Neutrophil (primary cell): ENCODE measurements around the gene RPUSD1.

ENCODE experiments used
- H3K27ac ChIP-seq: fragments of 200-600 bp; sonication (generic); 2 replicates; pipeline ENCODE4 v1.5.1; 2016; ENCODE audit warnings: mild to moderate bottlenecking, moderate library complexity
- H3K27me3 ChIP-seq: fragments of 200-600 bp; sonication (generic); 2 replicates; pipeline ENCODE4 v1.6.0; 2016; ENCODE audit warnings: mild to moderate bottlenecking
- H3K36me3 ChIP-seq: fragments of 200-600 bp; sonication (generic); 2 replicates; pipeline ENCODE4 v1.5.1; 2017
- H3K4me1 ChIP-seq, 2 experiments: fragments of 200-600 bp in 1 of 2; sonication (generic) in 1 of 2; 1 replicate in 1 of 2; 2 replicates in 1 of 2; pipeline versions ENCODE4 v1.5.1 to v1.6.1; 2013 to 2016; ENCODE audit warnings: low read depth in 1 of 2, low read length in 1 of 2, mild to moderate bottlenecking in 1 of 2, moderate library complexity in 1 of 2; ENCODE audit not compliant: control insufficient read depth in 1 of 2, insufficient read depth in 1 of 2
- H3K4me3 ChIP-seq, 2 experiments: fragments of 200-600 bp in 1 of 2; sonication (generic) in 1 of 2; 1 replicate in 1 of 2; 2 replicates in 1 of 2; pipeline ENCODE4 v1.5.1; 2013 to 2016; ENCODE audit warnings: low read depth in 1 of 2, low read length in 1 of 2, mild to moderate bottlenecking in 1 of 2, moderate library complexity in 1 of 2
- H3K9me3 ChIP-seq: fragments of 200-600 bp; sonication (generic); 2 replicates; pipeline ENCODE4 v1.5.1; 2016
- CTCF ChIP-seq: fragments of 200-600 bp; sonication (generic); IDR thresholded peaks from 2 replicates; pipeline ENCODE4 v1.5.1; 2016; ENCODE audit warnings: antibody characterized with exemption

The RPUSD1 gene

GRCh38 chr16:770411-770810 is 17.8 kb downstream of the RPUSD1 start:
- no peak for TF ChIP-seq CTCF
- Histone ChIP-seq H3K4me1 (no peaks in the 10 kb centered on the region), H3K27me3 (peaks cover 16% of the 10 kb centered on the region), H3K4me3 (no peak overlapping the region), H3K36me3 (no peaks in the 10 kb centered on the region), H3K27ac (no peak overlapping the region), H3K9me3 (no peaks in the 10 kb centered on the region)

DNA sequence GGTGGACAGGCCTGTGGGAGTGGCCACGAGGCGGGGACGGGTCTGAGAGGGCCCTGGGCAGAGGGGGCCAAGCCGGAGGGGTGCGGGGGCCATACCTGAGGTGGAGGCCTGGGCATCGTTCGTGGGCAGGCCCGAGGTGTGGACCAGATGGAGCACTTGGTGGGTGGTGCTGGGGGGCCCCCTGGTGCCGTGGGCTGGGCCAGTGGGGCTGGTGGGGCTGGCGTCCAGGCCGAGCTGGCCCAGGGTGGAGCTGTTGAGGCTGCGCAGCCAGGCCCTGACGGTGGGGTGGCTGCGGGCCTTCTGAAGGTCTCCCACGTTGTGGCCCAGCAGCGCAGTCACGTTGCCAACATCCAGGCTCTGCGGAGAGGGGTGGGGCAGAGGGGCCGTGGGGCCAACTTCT is 18.2 kb downstream of the RPUSD1 start:
- no peaks in the 10 kb centered on the region for H3K4me1 ChIP-seq
- peaks cover 16% of the 10 kb centered on the region for H3K27me3 ChIP-seq
- H3K9me3 ChIP-seq, result no peaks in the 10 kb centered on the region
- no peak for TF ChIP-seq CTCF
- H3K4me3 ChIP-seq, result no peak overlapping the region
- no peaks in the 10 kb centered on the region for H3K36me3 ChIP-seq
- H3K27ac ChIP-seq, result no peak overlapping the region

DNA sequence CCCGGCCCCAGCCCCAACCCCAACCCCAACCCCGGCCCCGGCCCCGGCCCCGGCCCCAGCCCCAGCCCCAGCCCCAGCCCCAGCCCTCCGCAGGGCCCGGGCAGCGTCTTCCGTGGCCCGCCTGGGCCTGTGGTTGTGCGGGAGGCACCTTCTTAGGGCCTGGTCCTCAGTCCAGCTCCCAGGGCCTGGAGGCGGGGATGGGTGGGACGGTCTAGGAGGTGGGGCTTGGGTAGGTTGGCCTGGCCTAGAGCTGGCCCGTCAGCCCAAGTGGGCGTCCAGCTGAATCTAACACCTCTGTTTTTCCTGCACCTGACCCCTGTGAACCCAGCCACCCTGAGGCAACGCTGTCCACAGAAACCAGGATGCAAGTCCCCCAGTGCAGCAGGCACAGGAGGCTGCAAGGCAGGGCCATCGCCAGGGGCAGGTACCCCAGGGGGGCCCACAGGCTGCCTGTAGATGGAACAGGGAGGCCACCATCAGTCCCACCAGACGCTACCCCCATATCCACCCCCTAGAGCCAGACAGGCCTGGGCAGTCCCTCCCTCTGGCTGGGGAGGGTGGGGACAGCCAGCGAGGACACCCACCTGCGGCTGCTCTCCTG is 18.9 kb downstream of the RPUSD1 start:
- Histone ChIP-seq H3K4me1 (no peaks in the 10 kb centered on the region), H3K36me3 (no peaks in the 10 kb centered on the region), H3K4me3 (no peak overlapping the region), H3K27ac (no peak overlapping the region), H3K9me3 (no peaks in the 10 kb centered on the region), H3K27me3 (peaks cover 16% of the 10 kb centered on the region)
- no peak for TF ChIP-seq CTCF

DNA sequence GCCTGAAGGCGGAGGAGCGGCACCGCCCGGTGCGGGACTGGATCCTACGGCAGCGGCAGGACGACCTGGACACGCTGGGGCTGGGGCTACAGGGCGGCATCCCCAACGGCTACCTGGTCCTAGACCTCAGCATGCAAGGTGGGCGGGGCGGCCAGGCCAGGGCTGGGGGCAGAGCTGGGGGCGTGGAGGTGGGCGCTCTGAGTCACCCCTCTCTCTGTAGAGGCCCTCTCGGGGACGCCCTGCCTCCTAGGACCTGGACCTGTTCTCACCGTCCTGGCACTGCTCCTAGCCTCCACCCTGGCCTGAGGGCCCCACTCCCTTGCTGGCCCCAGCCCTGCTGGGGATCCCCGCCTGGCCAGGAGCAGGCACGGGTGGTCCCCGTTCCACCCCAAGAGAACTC is 19.8 kb downstream of the RPUSD1 start:
- Histone ChIP-seq H3K27ac (no peak overlapping the region), H3K4me3 (no peak overlapping the region), H3K9me3 (no peaks in the 10 kb centered on the region), H3K36me3 (no peaks in the 10 kb centered on the region), H3K27me3 (peaks cover 16% of the 10 kb centered on the region), H3K4me1 (no peaks in the 10 kb centered on the region)
- no peak for TF ChIP-seq CTCF

DNA sequence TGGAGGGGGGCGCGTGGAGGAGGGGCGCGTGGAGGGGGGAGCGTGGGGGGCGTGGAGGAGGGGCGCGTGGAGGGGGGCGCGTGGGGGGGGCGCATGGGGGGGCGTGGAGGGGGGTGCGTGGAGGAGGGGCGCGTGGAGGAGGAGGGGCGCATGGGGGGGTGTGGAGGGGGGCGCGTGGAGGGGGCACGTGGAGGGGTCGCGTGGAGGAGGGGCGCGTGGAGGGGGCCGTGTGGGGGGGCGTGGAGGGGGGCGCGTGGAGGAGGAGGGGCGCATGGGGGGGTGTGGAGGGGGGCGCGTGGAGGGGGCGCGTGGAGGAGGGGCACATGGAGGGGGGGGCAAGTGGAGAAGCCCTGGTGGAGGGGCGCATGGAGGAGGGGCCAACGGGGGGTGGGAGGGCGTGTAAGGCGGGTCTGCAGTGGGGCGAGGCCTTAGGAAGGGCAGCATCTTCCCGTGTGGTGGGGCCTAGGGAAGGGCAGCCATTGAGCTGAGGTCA is 20.4 kb downstream of the RPUSD1 start:
- no peaks in the 10 kb centered on the region for H3K9me3 ChIP-seq
- no peaks in the 10 kb centered on the region for H3K36me3 ChIP-seq
- no peak for TF ChIP-seq CTCF
- H3K27ac ChIP-seq, result no peak overlapping the region
- peaks cover 16% of the 10 kb centered on the region for H3K27me3 ChIP-seq
- H3K4me1 ChIP-seq, result no peaks in the 10 kb centered on the region
- no peak overlapping the region for H3K4me3 ChIP-seq
